K562 (cell line): Measurements from ENCODE around the gene MMS22L. TPM values are rescaled to one million over a fixed set of nuclear protein-coding genes. Genes with fewer than 3 reads are reported as not detected.

Source experiments
- ATF3 ChIP-seq, 2 experiments: fragments of 450-650 bp in 1 of 2; sonication (generic) in 1 of 2; formaldehyde crosslinking in 1 of 2; IDR thresholded peaks in 1 of 2; conservative IDR thresholded peaks in 1 of 2; 2 replicates each; pipeline versions ENCODE4 v1.6.1 to v1.8.1; 2016 to 2023; ENCODE audit warnings: mild to moderate bottlenecking in 2 of 2, moderate library complexity in 2 of 2, inconsistent platforms in 1 of 2, missing genetic modification reagents in 1 of 2
- ESRRB ChIP-seq: fragments of 250-450 bp; sonication (Bioruptor Pico); IDR thresholded peaks from 2 replicates; pipeline ENCODE4 v1.5.0; 2020; ENCODE audit warnings: mild to moderate bottlenecking, moderate library complexity, borderline replicate concordance
- GATAD2B ChIP-seq: fragments of 450-650 bp; IDR thresholded peaks from 2 replicates; pipeline ENCODE4 v1.6.1; 2017; ENCODE audit warnings: mild to moderate bottlenecking, borderline replicate concordance
- GTF2A2 ChIP-seq: IDR thresholded peaks from 2 replicates; pipeline ENCODE4 v1.6.1; 2016; ENCODE audit warnings: mild to moderate bottlenecking, missing genetic modification characterization, missing compliant biosample characterization
- POLR2AphosphoS2 ChIP-seq: IDR thresholded peaks from 2 replicates; pipeline ENCODE4 v1.6.1; 2012; ENCODE audit warnings: low read length, improper control_type of control experiment
- PTBP1 ChIP-seq: fragments of 200-400 bp; formaldehyde crosslinking; IDR thresholded peaks from 2 replicates; pipeline ENCODE4 v1.6.1; 2017; ENCODE audit warnings: low read depth, low read length
- ZKSCAN3 ChIP-seq: fragments of 250-450 bp; sonication (Bioruptor Pico); IDR thresholded peaks from 2 replicates; pipeline ENCODE4 v1.4.0; 2020
- polyA plus RNA-seq, 8 experiments: library from polyadenylated mRNA; depleted of rRNA in 4 of 8; stranded (reverse) in 5 of 8; unstranded in 3 of 8; fragments of >200 nt; fragmentation: Nextera tagmentation in 2 of 8; fragmentation: Illumina TruSeq in 1 of 8; extraction: Ambion mirVana in 2 of 8; extraction: Trizol in 1 of 8; gene quantifications; 2 replicates each; pipeline versions ENCODE4 v1.2.1 to v1.2.3, GENCODE V29; 2011 to 2014; ENCODE audit warnings: inconsistent platforms in 1 of 8, missing spikeins in 1 of 8
- total RNA-seq, 7 experiments: library from RNA; depleted of rRNA in 6 of 7; stranded (reverse); fragments of >200 nt in 6 of 7; fragmentation: Illumina TruSeq in 2 of 7; extraction: Trizol in 2 of 7; gene quantifications; 2 replicates each; pipeline versions ENCODE4 v1.2.1 to v1.2.3, GENCODE V29; 2011 to 2021; ENCODE audit warnings: low replicate concordance in 1 of 7
- TF ChIP-seq, protein P1 (sequence below): fragments of 450-650 bp; IDR thresholded peaks from one replicate; pipeline ENCODE4 v1.6.1; 2018; ENCODE audit warnings: mild to moderate bottlenecking, moderate library complexity; ENCODE audit not compliant: partially characterized antibody
- TF ChIP-seq, protein P2 (sequence below): sonication (generic); formaldehyde crosslinking; IDR thresholded peaks from 2 replicates; pipeline ENCODE4 v1.9.0; 2022; ENCODE audit warnings: mild to moderate bottlenecking, missing genetic modification reagents

MMS22L gene
- total and polyA plus RNA-seq, 9 of the 15 experiments (the other 6 are each of a cell fraction or from before 2014, with no cell fraction given), result 13.0 to 59.5 (median 26.9) TPM

- TF ChIP-seq ATF3 (IDR thresholded peaks at IDR 0.05) (no peak), ATF3 (CRISPR knock-in tag; conservative IDR thresholded peaks at IDR 0.05) (no peak), ZKSCAN3 (CRISPR knock-in tag) (no peak), GTF2A2 (tag) (no peak), GATAD2B (no peak), ESRRB (no peak), POLR2AphosphoS2 (no peak), PTBP1 (no peak)
- TF ChIP-seq, protein P1, sequence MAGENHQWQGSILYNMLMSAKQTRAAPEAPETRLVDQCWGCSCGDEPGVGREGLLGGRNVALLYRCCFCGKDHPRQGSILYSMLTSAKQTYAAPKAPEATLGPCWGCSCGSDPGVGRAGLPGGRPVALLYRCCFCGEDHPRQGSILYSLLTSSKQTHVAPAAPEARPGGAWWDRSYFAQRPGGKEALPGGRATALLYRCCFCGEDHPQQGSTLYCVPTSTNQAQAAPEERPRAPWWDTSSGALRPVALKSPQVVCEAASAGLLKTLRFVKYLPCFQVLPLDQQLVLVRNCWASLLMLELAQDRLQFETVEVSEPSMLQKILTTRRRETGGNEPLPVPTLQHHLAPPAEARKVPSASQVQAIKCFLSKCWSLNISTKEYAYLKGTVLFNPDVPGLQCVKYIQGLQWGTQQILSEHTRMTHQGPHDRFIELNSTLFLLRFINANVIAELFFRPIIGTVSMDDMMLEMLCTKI, result no peak
- TF ChIP-seq, protein P2, sequence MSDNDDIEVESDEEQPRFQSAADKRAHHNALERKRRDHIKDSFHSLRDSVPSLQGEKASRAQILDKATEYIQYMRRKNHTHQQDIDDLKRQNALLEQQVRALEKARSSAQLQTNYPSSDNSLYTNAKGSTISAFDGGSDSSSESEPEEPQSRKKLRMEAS (CRISPR knock-in tag), result no peak
Measured at GRCh38 chr6:97288188-97288587, 5.2 kb upstream of the MMS22L start (continued).
